SH-SY5Y (cell line): ENCODE data around the gene PLEKHB1.
A peak's percentile ranks its signal among the peaks of the same experiment; 100 is the strongest.

Experiments used
- GATA2 ChIP-seq: IDR thresholded peaks from 2 replicates; pipeline ENCODE4 v1.6.1; 2011; ENCODE audit warnings: mild to moderate bottlenecking, low read depth, low read length
- GATA3 ChIP-seq: IDR thresholded peaks from 2 replicates; pipeline ENCODE4 v1.6.1; 2011; ENCODE audit warnings: low read depth, mild to moderate bottlenecking, low read length, moderate library complexity

The PLEKHB1 gene

GRCh38 chr11:73645972-73646631 lies at the start of gene PLEKHB1:
PLEKHB1 (plus strand) TSS chr11:73646581; CDS start chr11:73646609, 28 bp downstream.
- TF ChIP-seq GATA3 (no peak), GATA2 (no peak)

- TF ChIP-seq GATA3 (no peak), GATA2 (no peak)
These were observed 48.9 kb upstream of the PLEKHB1 start for GRCh38 chr11:73597336-73597955.

GRCh38 chr11:73597956-73598718 lies 48.2 kb upstream of the PLEKHB1 start, which contains the start of gene FAM168A:
FAM168A (minus strand) TSS chr11:73598112; CDS start chr11:73468474, 129,638 bp downstream.
- TF ChIP-seq GATA2 = peak; percentile 5; the same call in 1 of the 2 replicates
- TF ChIP-seq GATA3 = no peak

- no peak for TF ChIP-seq GATA2
- no peak for TF ChIP-seq GATA3
These were observed 47.5 kb upstream of the PLEKHB1 start for GRCh38 chr11:73598719-73599379.

GRCh38 chr11:73612601-73613140 lies 33.7 kb upstream of the PLEKHB1 start:
- no peak for TF ChIP-seq GATA3
- TF ChIP-seq GATA2 = no peak

GRCh38 chr11:73614591-73614990 lies 31.8 kb upstream of the PLEKHB1 start:
- TF ChIP-seq GATA3 (no peak), GATA2 (no peak)

- TF ChIP-seq GATA3 = no peak
- no peak for TF ChIP-seq GATA2
These were observed 23.3 kb upstream of the PLEKHB1 start for GRCh38 chr11:73622926-73623593.

GRCh38 chr11:73623686-73624085 lies 22.7 kb upstream of the PLEKHB1 start:
- no peak for TF ChIP-seq GATA3
- TF ChIP-seq GATA2 = no peak

- TF ChIP-seq GATA3 (no peak), GATA2 (no peak)
These were observed 20.6 kb upstream of the PLEKHB1 start for GRCh38 chr11:73625696-73626318.

GRCh38 chr11:73629907-73630306 lies 16.5 kb upstream of the PLEKHB1 start:
- no peak for TF ChIP-seq GATA3
- no peak for TF ChIP-seq GATA2

GRCh38 chr11:73632996-73633395 lies 13.4 kb upstream of the PLEKHB1 start:
- TF ChIP-seq GATA3 (no peak), GATA2 (no peak)

GRCh38 chr11:73633999-73634398 lies 12.4 kb upstream of the PLEKHB1 start:
- TF ChIP-seq GATA2 (no peak), GATA3 (no peak)

- TF ChIP-seq GATA2 (no peak), GATA3 (no peak)
These were observed 10.7 kb upstream of the PLEKHB1 start for GRCh38 chr11:73635721-73636120.

- TF ChIP-seq GATA2 (no peak), GATA3 (no peak)
These were observed 10.1 kb upstream of the PLEKHB1 start for GRCh38 chr11:73636249-73636648.
